HEK293 (cell line): ENCODE measurements around the gene TRMT1.

Experiments used
- YY1 ChIP-seq: fragments of 450-650 bp; formaldehyde crosslinking; IDR thresholded peaks from 2 replicates; pipeline ENCODE4 v1.5.1; 2018; ENCODE audit warnings: missing biosample characterization, missing genetic modification characterization
- ZNF114 ChIP-seq: fragments of 450-650 bp; formaldehyde crosslinking; IDR thresholded peaks from 2 replicates; pipeline ENCODE4 v1.5.0; 2017; ENCODE audit warnings: missing biosample characterization, missing genetic modification characterization
- ZNF239 ChIP-seq: fragments of 450-650 bp; formaldehyde crosslinking; IDR thresholded peaks from 2 replicates; pipeline ENCODE4 v1.5.1; 2016; ENCODE audit warnings: missing biosample characterization, missing genetic modification characterization
- ZNF274 ChIP-seq, 2 experiments: fragments of 200-500 bp in 1 of 2; fragments of 450-650 bp in 1 of 2; sonication (Bioruptor generic) in 1 of 2; formaldehyde crosslinking in 1 of 2; IDR thresholded peaks; 2 replicates each; pipeline versions ENCODE4 v1.5.1 to v1.6.1; 2014 to 2016; ENCODE audit warnings: borderline replicate concordance in 1 of 2, inconsistent platforms in 1 of 2, low read length in 1 of 2, missing biosample characterization in 1 of 2, missing genetic modification characterization in 1 of 2
- ZNF350 ChIP-seq: fragments of 450-650 bp; formaldehyde crosslinking; IDR thresholded peaks from 2 replicates; pipeline ENCODE4 v1.5.0; 2017; ENCODE audit warnings: missing biosample characterization, mild to moderate bottlenecking, missing genetic modification characterization
- ZNF416 ChIP-seq: fragments of 450-650 bp; formaldehyde crosslinking; IDR thresholded peaks from 2 replicates; pipeline ENCODE4 v1.5.1; 2016; ENCODE audit warnings: missing biosample characterization, missing genetic modification characterization
- ZNF555 ChIP-seq: fragments of 450-650 bp; formaldehyde crosslinking; conservative IDR thresholded peaks from 2 replicates; pipeline ENCODE4 v1.5.1; 2017; ENCODE audit warnings: missing biosample characterization, mild to moderate bottlenecking, missing genetic modification characterization, inconsistent platforms
- ZNF629 ChIP-seq: fragments of 450-650 bp; formaldehyde crosslinking; IDR thresholded peaks from 2 replicates; pipeline ENCODE4 v1.5.1; 2017; ENCODE audit warnings: missing biosample characterization, missing genetic modification characterization
- TF ChIP-seq, protein P1 (sequence below): fragments of 450-650 bp; formaldehyde crosslinking; IDR thresholded peaks from 2 replicates; pipeline ENCODE4 v1.5.1; 2016; ENCODE audit warnings: missing biosample characterization, missing genetic modification characterization
- TF ChIP-seq, protein P2 (sequence below): fragments of 450-650 bp; formaldehyde crosslinking; IDR thresholded peaks from 2 replicates; pipeline ENCODE4 v1.5.1; 2016; ENCODE audit warnings: missing biosample characterization, missing genetic modification characterization, low read depth

DNA sequence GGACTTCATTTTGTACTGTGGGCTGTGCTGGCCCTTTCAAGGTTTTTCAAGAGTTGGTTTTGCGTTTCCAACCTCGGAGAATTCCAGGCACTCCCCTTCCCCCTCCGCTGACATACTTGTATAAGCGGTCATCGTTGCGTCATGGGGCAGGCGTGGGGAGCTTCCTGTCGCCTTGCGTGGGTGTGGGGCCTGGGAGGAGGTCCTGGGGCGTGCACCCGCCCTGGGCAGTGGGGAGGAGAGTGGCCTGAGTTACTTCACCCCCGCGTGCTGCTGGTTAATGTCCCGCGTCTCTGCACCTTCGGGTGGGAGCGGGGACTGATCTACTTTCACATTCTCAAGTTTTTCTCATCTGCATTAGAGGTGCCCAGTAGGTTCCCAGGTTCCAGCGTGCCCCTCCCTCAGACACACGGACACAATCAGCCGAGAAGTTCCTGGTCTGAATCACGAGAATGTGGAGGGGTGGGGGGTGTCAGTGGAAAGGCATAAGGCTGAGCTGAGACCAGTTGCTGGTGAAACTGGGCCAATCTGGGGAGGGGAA is 37.8 kb upstream of the TRMT1 start:
- TF ChIP-seq, protein P1, sequence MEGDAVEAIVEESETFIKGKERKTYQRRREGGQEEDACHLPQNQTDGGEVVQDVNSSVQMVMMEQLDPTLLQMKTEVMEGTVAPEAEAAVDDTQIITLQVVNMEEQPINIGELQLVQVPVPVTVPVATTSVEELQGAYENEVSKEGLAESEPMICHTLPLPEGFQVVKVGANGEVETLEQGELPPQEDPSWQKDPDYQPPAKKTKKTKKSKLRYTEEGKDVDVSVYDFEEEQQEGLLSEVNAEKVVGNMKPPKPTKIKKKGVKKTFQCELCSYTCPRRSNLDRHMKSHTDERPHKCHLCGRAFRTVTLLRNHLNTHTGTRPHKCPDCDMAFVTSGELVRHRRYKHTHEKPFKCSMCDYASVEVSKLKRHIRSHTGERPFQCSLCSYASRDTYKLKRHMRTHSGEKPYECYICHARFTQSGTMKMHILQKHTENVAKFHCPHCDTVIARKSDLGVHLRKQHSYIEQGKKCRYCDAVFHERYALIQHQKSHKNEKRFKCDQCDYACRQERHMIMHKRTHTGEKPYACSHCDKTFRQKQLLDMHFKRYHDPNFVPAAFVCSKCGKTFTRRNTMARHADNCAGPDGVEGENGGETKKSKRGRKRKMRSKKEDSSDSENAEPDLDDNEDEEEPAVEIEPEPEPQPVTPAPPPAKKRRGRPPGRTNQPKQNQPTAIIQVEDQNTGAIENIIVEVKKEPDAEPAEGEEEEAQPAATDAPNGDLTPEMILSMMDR, result no peak
- TF ChIP-seq ZNF239 (tag by site-specific recombination) (no peak), ZNF416 (tag by site-specific recombination) (no peak), ZNF274 (IDR thresholded peaks at IDR 0.05; ENCODE audit: low read length) (no peak), ZNF274 (tag by site-specific recombination; IDR thresholded peaks at IDR 0.05; ENCODE audit: borderline replicate concordance) (no peak), ZNF114 (tag by site-specific recombination) (no peak), ZNF629 (tag by site-specific recombination) (peak; percentile 98), ZNF350 (tag by site-specific recombination) (no peak), ZNF555 (tag by site-specific recombination) (no peak), YY1 (tag by site-specific recombination) (no peak)
- TF ChIP-seq, protein P2, sequence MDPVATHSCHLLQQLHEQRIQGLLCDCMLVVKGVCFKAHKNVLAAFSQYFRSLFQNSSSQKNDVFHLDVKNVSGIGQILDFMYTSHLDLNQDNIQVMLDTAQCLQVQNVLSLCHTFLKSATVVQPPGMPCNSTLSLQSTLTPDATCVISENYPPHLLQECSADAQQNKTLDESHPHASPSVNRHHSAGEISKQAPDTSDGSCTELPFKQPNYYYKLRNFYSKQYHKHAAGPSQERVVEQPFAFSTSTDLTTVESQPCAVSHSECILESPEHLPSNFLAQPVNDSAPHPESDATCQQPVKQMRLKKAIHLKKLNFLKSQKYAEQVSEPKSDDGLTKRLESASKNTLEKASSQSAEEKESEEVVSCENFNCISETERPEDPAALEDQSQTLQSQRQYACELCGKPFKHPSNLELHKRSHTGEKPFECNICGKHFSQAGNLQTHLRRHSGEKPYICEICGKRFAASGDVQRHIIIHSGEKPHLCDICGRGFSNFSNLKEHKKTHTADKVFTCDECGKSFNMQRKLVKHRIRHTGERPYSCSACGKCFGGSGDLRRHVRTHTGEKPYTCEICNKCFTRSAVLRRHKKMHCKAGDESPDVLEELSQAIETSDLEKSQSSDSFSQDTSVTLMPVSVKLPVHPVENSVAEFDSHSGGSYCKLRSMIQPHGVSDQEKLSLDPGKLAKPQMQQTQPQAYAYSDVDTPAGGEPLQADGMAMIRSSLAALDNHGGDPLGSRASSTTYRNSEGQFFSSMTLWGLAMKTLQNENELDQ (tag by site-specific recombination), result no peak
